Measurements from ENCODE around the gene MS4A10.

MS4A10 gene

DNA sequence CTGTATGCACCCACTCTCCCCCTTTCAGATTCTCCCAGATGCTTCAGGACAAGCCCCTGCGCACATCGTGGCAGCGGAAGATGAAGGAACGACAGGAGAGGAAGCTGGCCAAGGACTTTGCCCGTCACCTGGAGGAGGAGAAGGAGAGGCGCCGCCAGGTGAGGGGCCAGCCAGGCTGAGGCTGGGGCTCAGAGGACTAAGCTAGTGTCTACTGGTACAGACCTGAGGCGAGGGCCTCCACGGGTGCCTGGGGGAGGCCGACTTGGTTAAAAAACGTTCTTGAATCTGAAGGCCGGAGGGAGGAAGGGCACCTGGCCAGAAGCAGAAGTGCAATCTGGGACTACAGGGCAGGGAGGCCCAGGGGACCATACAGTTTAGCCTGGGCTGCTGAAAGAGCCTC is 62.8 kb downstream of the MS4A10 start:
- TF ChIP-seq, protein P1, sequence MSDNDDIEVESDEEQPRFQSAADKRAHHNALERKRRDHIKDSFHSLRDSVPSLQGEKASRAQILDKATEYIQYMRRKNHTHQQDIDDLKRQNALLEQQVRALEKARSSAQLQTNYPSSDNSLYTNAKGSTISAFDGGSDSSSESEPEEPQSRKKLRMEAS (IDR thresholded peaks at IDR 0.05; ENCODE audit: low read depth, low read length) = no peak
- no peak for TF ChIP-seq POLR2A (IDR thresholded peaks at IDR 0.05; ENCODE audit: extremely low read depth, insufficient read length)
- no peak for TF ChIP-seq MYC (IDR thresholded peaks at IDR 0.05; ENCODE audit: low read depth, low read length)
- TF ChIP-seq, protein P2, sequence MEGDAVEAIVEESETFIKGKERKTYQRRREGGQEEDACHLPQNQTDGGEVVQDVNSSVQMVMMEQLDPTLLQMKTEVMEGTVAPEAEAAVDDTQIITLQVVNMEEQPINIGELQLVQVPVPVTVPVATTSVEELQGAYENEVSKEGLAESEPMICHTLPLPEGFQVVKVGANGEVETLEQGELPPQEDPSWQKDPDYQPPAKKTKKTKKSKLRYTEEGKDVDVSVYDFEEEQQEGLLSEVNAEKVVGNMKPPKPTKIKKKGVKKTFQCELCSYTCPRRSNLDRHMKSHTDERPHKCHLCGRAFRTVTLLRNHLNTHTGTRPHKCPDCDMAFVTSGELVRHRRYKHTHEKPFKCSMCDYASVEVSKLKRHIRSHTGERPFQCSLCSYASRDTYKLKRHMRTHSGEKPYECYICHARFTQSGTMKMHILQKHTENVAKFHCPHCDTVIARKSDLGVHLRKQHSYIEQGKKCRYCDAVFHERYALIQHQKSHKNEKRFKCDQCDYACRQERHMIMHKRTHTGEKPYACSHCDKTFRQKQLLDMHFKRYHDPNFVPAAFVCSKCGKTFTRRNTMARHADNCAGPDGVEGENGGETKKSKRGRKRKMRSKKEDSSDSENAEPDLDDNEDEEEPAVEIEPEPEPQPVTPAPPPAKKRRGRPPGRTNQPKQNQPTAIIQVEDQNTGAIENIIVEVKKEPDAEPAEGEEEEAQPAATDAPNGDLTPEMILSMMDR (IDR thresholded peaks at IDR 0.05; ENCODE audit: low read depth, low read length) = no peak
- no peak overlapping the region for H3K4me3 ChIP-seq (ENCODE audit: low read depth, low read length)
- DNase-seq (ENCODE audit: low read depth) = peak; percentile 77

DNA sequence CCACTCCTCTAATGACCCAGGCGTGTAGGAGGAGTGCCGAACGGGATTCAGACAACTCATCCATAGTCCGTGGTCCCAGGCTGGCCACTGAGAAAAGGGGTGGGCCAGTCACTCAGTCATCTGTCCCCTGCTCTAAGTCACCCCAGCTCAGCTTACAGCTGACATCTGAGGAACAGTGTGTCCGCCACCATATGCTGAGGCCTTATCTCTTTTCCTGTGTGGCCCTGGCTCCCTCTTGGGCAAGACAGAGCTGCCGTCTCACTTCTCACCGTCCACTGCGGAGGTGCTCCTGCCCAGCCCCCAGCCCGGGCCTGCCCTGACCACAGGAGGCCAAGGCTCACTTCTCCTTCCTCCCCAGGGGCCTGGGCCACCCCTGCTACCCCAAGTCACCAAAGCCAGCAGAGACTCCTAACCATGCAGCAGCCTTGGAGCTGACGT is 63.6 kb downstream of the MS4A10 start:
- no peak overlapping the region for H3K4me3 ChIP-seq (ENCODE audit: low read depth, low read length)
- TF ChIP-seq POLR2A (IDR thresholded peaks at IDR 0.05; ENCODE audit: extremely low read depth, insufficient read length) = no peak
- TF ChIP-seq, protein P1 (IDR thresholded peaks at IDR 0.05; ENCODE audit: low read depth, low read length) = peak; percentile 62; the same call in 1 of the 2 replicates
- peak; percentile 91 for DNase-seq (ENCODE audit: low read depth)

DNA sequence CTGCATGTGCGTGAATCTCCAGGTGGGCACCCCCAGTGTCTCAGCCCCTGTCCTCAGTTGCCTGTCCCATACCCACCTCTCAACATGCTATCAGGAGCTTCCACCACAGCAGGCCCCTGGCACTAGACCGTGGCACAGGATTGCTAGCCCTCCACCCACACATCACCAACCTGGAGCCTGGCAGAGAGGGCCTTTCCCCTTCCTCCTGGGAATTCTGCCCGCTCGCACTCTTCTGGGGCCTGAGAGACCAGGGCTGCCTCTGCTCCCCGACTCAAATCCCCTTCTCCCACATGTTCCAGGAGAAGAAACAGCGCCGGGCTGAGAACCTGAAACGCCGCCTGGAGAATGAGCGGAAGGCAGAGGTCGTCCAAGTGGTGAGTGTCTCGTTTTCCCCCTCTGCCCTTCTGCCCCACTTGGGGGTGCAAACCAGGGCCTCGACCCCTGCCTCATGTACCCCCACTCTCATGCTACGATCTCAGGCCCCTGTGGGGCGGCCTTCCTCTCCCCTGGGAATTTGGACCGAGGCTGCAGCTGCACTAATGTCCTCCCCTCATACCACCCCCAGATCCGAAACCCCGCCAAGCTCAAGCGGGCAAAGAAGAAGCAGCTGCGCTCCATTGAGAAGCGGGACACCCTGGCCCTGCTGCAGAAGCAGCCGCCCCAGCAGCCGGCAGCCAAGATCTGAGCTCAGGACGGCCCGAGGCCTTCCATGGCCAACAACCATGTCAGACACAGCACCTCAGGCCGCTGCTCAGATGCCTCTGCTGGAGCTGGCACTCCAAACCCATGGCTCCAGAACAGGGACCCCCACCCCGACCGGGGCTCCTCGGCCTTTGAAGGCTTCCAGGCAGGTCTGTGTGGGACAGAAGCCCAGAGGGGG is 64.7 kb downstream of the MS4A10 start:
- H3K4me3 ChIP-seq (ENCODE audit: low read depth, low read length) = no peak overlapping the region
- TF ChIP-seq MYC (IDR thresholded peaks at IDR 0.05; ENCODE audit: low read depth, low read length) = no peak
- TF ChIP-seq, protein P2 (IDR thresholded peaks at IDR 0.05; ENCODE audit: low read depth, low read length) = no peak
- no peak for DNase-seq (ENCODE audit: low read depth)
